T-helper 1 cell treated with Interleukin-12 subunit alpha and Interleukin-12 subunit beta and Interleukin-4 antibody, amounts not matched to agents 30 μg/mL and 1 μg/mL, for 36 hours (primary cell): Measurements from ENCODE around the gene LDHAL6B.

Experiments used
- H3K27ac Mint-ChIP-seq: one replicate; pipeline ENCODE4 v1.8.0; 2021; ENCODE audit warnings: mild to moderate bottlenecking, mixed read lengths
- H3K27me3 Mint-ChIP-seq: one replicate; pipeline ENCODE4 v1.8.0; 2021; ENCODE audit warnings: low read depth, mixed read lengths
- H3K36me3 Mint-ChIP-seq: one replicate; pipeline ENCODE4 v1.8.0; 2021; ENCODE audit warnings: low read depth, mixed read lengths
- H3K4me1 Mint-ChIP-seq: one replicate; pipeline ENCODE4 v1.8.0; 2021; ENCODE audit warnings: low read depth, mixed read lengths
- H3K4me3 Mint-ChIP-seq: one replicate; pipeline ENCODE4 v1.8.0; 2021; ENCODE audit warnings: mild to moderate bottlenecking, moderate library complexity, mixed read lengths
- H3K9me3 Mint-ChIP-seq: one replicate; pipeline ENCODE4 v1.8.0; 2021; ENCODE audit warnings: mixed read lengths

LDHAL6B gene

DNA sequence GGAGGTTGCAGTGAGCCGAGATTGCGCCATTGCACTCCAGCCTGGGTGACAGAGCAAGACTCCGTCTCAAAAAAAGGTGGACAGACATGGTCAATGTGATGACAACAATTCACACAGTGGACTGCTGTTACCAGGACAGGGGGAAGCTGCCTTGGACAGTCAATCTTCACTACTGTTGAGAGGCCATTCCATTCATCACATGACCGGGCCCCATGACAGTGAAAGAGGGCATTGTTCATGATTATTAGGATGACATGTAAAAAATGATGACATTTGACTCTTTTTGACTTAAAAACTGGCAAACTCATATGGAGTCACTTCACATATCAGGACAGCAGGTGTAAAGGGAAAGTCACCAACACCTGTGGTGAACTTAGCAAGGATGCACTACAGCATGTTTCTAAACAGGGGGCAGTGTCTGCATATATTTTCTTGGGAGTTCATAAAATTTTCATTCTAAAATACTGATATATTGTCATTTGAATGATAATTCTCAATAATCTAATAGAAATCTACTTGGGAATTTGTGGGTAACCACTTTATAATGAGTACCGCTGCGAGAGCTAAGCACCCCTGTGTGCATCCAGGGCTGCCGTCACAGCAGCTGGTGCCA, 34.2 kb upstream of the LDHAL6B start:
- no peak overlapping the region for H3K4me3 Mint-ChIP-seq
- no peaks in the 10 kb centered on the region for H3K27me3 Mint-ChIP-seq
- H3K27ac Mint-ChIP-seq, result no peak overlapping the region
- H3K36me3 Mint-ChIP-seq, result peaks cover 18% of the 10 kb centered on the region
- H3K9me3 Mint-ChIP-seq, result no peaks in the 10 kb centered on the region
- H3K4me1 Mint-ChIP-seq, result peaks cover 16% of the 10 kb centered on the region

DNA sequence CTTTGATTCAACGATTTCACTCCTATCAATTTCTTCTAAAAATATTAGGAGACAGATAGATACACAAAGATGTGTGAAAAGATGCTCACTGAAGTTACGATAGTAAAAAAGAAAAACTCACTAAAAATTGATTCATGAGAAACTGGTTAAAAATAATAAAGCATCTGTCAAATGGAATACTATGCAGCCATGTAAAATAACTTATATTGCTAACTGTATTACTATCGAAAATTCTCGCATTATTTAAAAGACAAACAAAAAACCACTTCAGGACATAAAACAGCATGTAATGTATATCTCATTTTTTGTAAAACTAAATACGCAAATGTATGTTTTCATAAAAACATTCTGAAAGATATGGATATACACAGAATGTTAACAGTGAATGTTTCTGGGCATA, 33.4 kb upstream of the LDHAL6B start:
- Mint-ChIP-seq H3K27ac (no peak overlapping the region), H3K9me3 (no peaks in the 10 kb centered on the region), H3K36me3 (peaks cover 19% of the 10 kb centered on the region)

DNA sequence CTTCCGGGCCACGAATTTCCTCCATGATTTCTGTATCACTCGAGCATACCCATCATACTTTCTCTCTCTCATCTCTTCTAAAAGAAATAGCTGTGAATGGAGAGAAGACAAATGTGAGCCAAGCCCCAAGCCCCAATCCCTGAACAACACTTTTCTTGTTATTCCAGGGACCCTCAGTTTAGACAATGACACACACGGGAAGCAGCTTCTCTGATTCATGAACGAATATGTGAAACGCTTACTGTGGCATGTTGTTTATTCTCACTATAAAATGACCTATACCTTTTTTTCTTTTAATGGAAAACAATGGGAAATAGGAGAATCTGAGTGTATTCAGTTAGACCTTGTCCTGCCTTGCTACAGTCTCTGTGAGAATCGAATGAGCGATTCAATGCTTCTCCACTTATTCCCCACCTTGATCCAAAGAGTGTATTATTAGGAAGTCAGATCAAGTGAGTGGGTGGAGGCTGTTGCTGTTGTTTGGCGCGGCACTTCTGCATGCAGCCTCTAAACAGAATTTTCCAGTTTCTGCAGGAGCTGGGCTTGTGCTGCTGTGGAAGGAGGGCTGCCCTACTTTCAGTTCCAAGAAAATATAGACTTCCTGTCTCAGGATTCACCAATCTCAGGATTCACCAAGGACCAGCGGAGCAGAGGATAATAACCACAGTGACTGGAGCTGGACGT, 32.4 kb upstream of the LDHAL6B start:
- Mint-ChIP-seq H3K9me3 (no peaks in the 10 kb centered on the region), H3K4me3 (no peak overlapping the region), H3K27me3 (no peaks in the 10 kb centered on the region), H3K4me1 (peaks cover 14% of the 10 kb centered on the region), H3K27ac (no peak overlapping the region), H3K36me3 (peaks cover 17% of the 10 kb centered on the region)

More for the DNA sequence above, 33.4 kb upstream of the LDHAL6B start:
- no peak overlapping the region for H3K4me3 Mint-ChIP-seq
- H3K4me1 Mint-ChIP-seq, result peaks cover 16% of the 10 kb centered on the region
- no peaks in the 10 kb centered on the region for H3K27me3 Mint-ChIP-seq

DNA sequence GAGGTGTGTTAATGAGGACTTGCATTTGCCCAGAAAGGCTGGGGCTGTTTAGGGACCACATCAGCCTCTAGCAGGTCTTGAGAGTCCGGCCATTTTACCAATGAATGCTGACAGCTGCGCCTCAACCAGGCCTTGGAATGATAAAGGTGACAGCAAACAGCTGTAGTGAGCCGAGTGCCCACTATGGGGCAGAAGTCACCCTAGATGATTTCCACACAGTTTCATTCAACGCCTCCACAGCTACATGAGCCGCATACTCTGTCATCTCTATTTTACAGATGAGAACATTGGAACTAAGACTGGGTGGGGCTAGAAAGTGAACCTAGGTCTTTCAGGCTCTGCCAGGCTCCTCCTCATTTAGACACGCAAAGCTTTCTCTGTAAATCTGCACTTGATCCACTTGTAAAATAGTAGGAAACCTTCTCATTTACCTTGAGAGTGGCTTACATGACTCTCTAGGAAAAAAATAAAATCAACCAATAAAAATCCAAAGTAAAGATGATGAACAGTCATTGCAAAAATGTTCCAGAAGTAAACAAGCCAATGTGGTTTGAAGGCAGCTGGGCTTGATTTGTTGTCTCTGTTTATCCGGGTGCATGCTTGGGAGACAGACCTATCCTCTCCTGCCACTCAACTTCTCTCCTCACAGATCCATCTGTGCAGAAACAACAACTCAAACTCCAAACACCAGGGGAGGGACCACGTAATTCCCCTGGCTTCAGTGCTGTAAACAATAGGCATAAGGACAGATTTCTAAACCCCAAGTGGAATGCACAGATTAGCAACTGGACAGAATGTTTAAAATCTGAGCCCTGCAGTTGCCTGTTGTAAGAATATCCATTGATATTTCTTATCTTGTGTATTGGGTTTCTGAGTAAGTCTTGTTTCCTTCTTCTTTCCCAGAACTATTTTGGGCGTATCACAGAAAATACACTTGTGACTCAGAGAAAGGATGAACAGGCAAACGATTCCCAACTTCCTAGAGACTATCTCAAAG, 31.5 kb upstream of the LDHAL6B start:
- peaks cover 11% of the 10 kb centered on the region for H3K4me1 Mint-ChIP-seq
- H3K9me3 Mint-ChIP-seq, result no peaks in the 10 kb centered on the region
- H3K4me3 Mint-ChIP-seq, result no peak overlapping the region
- H3K27ac Mint-ChIP-seq, result no peak overlapping the region
- H3K27me3 Mint-ChIP-seq, result no peaks in the 10 kb centered on the region
- H3K36me3 Mint-ChIP-seq, result peaks cover 17% of the 10 kb centered on the region

DNA sequence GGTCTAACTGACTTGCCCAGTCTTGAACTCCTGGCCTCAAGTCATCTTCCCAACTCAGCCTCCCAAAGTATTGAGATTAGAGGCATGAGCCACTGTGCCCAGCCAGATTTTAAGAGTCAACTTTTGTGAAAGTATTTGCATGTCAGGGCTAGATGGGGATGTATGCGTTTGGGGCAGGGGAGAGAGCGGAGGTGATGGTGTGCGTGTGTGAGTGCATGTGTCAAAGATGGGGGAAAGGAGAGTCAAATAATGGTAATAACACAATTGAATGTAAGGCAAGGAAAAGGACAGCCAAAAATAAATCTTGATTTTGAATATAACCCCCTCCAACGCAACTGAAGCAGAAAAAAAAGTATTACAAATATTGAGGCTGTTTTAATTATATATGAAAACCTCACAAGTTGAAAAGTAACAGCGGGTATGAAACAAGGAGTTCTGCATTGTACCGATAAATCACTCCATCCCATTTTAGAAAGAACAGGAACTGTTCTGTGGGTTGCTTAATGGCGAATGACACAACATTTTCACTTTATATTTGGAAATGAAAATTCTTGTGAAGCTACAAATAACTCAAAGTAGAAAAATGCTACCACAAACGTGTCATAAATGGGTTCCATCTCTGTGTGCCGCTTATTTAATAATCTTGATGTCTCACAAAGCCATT, 29.9 kb upstream of the LDHAL6B start:
- H3K4me3 Mint-ChIP-seq, result no peak overlapping the region
- H3K36me3 Mint-ChIP-seq, result peaks cover 20% of the 10 kb centered on the region
- peaks cover 10% of the 10 kb centered on the region for H3K9me3 Mint-ChIP-seq
- H3K27me3 Mint-ChIP-seq, result no peaks in the 10 kb centered on the region
- H3K27ac Mint-ChIP-seq, result peak overlapping the region; percentile 9
- peaks cover 10% of the 10 kb centered on the region for H3K4me1 Mint-ChIP-seq

DNA sequence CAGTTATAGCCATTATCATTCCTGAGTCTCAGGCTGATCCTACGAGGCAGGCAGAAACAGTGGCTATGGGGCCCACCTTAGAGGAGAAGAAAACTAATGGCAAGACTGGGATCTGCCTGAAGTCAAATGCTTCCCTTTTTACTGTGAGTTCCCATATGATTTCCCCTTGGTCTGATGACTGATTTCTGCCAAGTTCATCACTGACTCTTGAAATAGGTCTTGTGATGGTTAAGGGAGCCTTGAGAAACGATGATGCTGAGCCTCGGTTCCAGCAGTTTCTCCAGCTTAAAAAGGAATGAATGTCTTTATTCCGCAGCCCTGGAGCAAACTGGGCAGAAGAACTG, 29.4 kb upstream of the LDHAL6B start:
- peaks cover 20% of the 10 kb centered on the region for H3K36me3 Mint-ChIP-seq
- H3K27ac Mint-ChIP-seq, result no peak overlapping the region
- H3K4me3 Mint-ChIP-seq, result no peak overlapping the region
- H3K27me3 Mint-ChIP-seq, result no peaks in the 10 kb centered on the region
- peaks cover 12% of the 10 kb centered on the region for H3K9me3 Mint-ChIP-seq
- H3K4me1 Mint-ChIP-seq, result peaks cover 10% of the 10 kb centered on the region

DNA sequence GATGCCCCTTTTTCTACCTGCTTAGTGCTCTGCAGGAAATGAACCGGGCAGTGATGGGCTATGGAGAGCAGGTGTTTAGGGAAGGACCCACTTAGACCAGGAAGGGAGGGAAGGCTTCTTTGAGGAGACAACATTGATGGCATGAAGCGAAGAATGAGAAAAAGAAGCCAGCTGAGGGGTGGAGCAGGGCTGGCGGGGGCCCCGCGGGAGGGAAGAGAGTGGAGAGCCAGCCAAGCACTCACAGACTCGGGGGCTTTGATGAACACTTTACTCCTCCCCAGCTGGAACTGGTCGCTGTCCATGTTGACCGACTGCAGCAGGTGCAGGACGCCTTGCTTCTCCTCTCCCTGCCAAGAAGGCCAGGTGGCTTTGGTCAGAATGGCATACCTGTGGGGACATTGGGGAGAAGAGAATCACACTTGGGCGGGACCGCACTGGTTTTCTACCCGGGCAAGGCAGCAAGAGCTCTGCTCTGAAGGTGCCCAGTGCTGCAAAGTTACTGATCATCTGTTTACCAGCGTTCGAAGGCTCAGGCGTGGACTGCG, 28.4 kb upstream of the LDHAL6B start:
- H3K27ac Mint-ChIP-seq, result no peak overlapping the region
- H3K4me3 Mint-ChIP-seq, result no peak overlapping the region
- H3K27me3 Mint-ChIP-seq, result no peaks in the 10 kb centered on the region

DNA sequence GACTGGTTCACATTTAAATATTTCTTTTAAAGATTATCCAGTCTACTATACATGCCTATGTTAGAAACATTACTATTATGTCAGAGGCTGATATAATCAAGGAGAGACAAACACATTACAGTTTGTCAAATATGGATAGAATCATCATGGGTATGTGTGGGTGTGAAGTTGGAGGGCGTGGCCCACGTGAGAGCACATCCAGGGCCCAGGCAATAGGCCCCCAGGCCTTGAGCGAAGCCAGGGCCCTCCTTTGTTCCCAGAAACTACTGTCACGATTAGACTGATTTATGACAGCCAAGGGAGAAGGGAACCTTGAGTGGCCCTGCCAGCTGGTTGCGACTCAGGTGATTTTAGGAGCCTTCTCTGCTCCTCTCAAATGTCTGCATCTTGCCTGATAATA, 26.9 kb upstream of the LDHAL6B start:
- Mint-ChIP-seq H3K9me3 (peaks cover 12% of the 10 kb centered on the region), H3K4me3 (no peak overlapping the region), H3K27ac (no peak overlapping the region), H3K36me3 (peaks cover 22% of the 10 kb centered on the region), H3K27me3 (no peaks in the 10 kb centered on the region), H3K4me1 (peaks cover 10% of the 10 kb centered on the region)

More for the DNA sequence above, 28.4 kb upstream of the LDHAL6B start:
- Mint-ChIP-seq H3K4me1 (peaks cover 10% of the 10 kb centered on the region), H3K36me3 (peaks cover 22% of the 10 kb centered on the region), H3K9me3 (peaks cover 12% of the 10 kb centered on the region)

DNA sequence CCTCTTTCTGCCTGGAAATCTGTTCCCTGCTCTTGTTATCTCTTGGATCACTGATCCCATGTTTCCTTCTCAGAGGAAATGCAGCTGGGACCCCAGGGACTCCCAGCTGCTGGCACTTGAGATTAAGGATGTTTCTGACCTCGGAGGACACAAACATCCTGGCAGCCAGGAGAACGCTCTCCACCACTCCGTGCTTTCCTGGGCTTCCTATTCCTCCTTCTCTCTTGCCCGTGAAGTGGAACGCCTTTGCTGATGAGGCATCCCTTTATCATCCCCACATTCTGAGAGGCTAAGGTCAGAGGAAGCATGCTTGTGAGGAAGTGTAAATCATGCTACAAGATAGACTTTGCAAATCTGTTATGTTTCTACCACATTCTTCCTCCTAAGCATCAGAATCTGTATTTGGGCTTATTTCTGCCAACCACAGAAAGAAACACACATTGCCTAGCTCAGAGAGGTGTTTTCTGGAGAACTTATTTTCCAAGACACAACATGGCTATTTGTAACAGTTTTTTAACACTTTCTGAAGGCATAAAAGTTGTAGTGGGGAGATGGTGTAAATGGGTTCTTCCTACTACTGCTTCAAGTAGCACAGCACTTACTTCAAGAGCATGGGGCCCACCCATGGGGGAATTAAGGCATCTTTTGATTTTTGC, 25.6 kb upstream of the LDHAL6B start:
- peaks cover 12% of the 10 kb centered on the region for H3K9me3 Mint-ChIP-seq
- H3K4me1 Mint-ChIP-seq, result peaks cover 2% of the 10 kb centered on the region
- no peaks in the 10 kb centered on the region for H3K27me3 Mint-ChIP-seq
- no peak overlapping the region for H3K27ac Mint-ChIP-seq
- H3K4me3 Mint-ChIP-seq, result no peak overlapping the region
- H3K36me3 Mint-ChIP-seq, result peaks cover 25% of the 10 kb centered on the region

DNA sequence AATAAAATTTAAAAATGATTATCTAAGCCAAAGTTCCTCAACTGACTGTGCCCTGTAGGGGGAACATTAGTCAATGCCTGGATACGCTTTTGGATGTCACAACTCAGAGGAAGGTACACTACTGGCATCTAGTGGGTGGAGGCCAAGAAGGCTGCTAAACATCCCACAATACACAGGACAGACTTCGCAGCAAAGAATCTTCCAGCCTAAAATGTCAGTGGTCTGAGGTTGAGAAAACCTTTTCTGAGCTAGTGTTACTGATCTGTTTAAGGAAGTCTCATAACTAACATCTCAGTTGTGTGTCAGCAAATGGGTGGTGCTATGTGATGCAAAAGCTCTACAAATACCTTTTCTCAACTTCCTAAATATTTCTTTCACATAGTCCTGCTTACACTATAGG, 20.9 kb upstream of the LDHAL6B start:
- H3K27me3 Mint-ChIP-seq, result no peaks in the 10 kb centered on the region
- peaks cover 12% of the 10 kb centered on the region for H3K9me3 Mint-ChIP-seq
- no peak overlapping the region for H3K4me3 Mint-ChIP-seq
- no peaks in the 10 kb centered on the region for H3K4me1 Mint-ChIP-seq
- H3K27ac Mint-ChIP-seq, result no peak overlapping the region
- peaks cover 23% of the 10 kb centered on the region for H3K36me3 Mint-ChIP-seq

DNA sequence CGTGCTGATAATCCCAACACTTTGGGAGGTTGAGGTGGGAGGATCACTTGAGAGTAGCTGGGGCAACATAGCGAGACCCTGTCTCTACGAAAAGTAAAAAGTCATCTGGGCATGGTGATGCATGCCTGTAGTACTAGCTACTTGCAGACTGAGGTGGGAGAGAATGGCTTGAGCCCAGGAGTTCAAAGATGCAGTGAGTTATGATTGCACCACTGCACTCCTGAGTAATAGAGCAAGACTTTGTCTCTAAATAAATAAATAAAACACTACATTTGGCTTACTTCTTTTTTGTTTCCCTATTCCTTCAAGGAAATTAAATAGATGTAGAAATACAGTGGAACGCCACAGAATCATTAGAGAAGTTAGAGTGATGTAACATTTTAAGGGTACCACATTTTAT, 20.1 kb upstream of the LDHAL6B start:
- H3K36me3 Mint-ChIP-seq, result peaks cover 20% of the 10 kb centered on the region
- peaks cover 4% of the 10 kb centered on the region for H3K9me3 Mint-ChIP-seq
- no peak overlapping the region for H3K4me3 Mint-ChIP-seq
- H3K4me1 Mint-ChIP-seq, result no peaks in the 10 kb centered on the region
- no peaks in the 10 kb centered on the region for H3K27me3 Mint-ChIP-seq
- no peak overlapping the region for H3K27ac Mint-ChIP-seq

DNA sequence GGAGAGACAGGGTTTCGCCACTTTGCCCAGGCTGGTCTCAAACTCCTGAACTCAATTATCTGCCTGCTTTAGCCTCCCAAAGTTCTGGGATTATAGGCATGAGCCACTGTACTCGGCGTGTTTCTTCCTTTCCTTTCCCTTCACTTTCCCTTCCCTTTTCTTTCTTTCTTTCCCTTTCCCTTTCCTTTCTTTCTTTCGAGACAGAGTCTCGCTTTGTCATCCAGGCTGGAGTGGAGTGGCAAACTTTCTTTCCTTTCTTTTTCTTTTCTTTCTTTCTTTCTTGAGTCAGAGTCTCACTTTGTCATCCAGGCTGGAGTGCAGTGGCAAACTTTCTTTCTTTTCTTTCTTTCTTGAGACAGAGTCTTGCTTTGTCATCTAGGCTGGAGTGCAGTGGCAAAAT, 17.4 kb upstream of the LDHAL6B start:
- Mint-ChIP-seq H3K9me3 (no peaks in the 10 kb centered on the region), H3K27ac (no peak overlapping the region), H3K4me3 (no peak overlapping the region), H3K27me3 (no peaks in the 10 kb centered on the region), H3K4me1 (no peaks in the 10 kb centered on the region), H3K36me3 (peaks cover 20% of the 10 kb centered on the region)

DNA sequence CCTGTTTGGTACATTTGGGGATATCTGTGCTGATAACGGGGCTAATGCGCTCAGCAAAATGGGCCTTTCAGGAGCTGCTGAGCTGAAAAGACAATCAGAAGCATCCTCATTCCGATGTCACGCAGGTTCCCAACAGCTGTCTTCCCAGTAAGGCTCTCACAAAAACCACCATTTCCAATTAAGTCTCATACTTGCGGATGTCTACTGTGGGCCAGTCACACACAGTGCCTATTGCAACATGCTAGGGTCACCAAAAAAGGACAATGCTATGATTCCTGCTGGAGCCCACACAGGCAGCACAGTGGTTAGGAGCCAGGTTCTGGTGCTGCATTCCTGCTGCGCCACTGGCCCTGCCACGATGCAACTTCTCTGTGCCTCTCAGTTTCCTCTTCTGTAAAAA, 16.4 kb upstream of the LDHAL6B start:
- peaks cover 18% of the 10 kb centered on the region for H3K36me3 Mint-ChIP-seq

DNA sequence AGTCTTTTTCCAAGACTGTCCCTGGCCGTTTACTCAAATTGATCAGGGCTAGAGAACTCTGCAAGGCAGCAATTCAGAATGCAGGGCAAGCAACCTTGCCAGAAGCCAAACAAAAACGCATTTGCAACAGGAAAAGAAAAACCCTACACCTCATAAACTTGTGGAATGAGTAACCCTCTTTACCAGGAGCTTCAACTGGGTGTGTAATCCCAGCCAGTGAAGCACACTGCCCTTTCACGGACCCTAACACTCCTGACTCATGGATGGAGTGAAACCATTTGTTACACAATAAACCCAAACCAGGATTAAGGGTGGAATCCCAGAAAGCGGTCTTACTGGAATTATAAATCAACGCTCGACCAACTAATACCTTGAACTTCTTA, 14.8 kb upstream of the LDHAL6B start:
- Mint-ChIP-seq H3K27me3 (no peaks in the 10 kb centered on the region), H3K9me3 (no peaks in the 10 kb centered on the region), H3K4me1 (peaks cover 4% of the 10 kb centered on the region), H3K27ac (no peak overlapping the region), H3K36me3 (peaks cover 20% of the 10 kb centered on the region), H3K4me3 (no peak overlapping the region)

More for the DNA sequence above, 16.4 kb upstream of the LDHAL6B start:
- Mint-ChIP-seq H3K9me3 (no peaks in the 10 kb centered on the region), H3K27me3 (no peaks in the 10 kb centered on the region), H3K4me1 (peaks cover 4% of the 10 kb centered on the region), H3K4me3 (no peak overlapping the region), H3K27ac (no peak overlapping the region)
